Cardiac fibroblast (primary cell): ENCODE measurements around the gene CLDN3.

ENCODE experiments used
- DNase-seq, 2 donors: peaks; one replicate each; pipeline versions ENCODE4 v3.0.0 to v3.0.0-alpha.2; 2010; ENCODE audit warnings: low read depth in 2 of 2
- H3K4me3 ChIP-seq, 2 donors: replicated peaks in 1 of 2; 1 replicate in 1 of 2; 2 replicates in 1 of 2; pipeline ENCODE4 v1.5.1; 2011; ENCODE audit warnings: low read depth in 2 of 2, low read length in 2 of 2, mild to moderate bottlenecking in 2 of 2, moderate library complexity in 1 of 2
- TF ChIP-seq, protein P1 (sequence below): IDR thresholded peaks from one replicate; pipeline ENCODE4 v1.5.1; 2011; ENCODE audit warnings: low read depth, mild to moderate bottlenecking, low read length, inconsistent platforms

Gene CLDN3

GRCh38 chr7:73769481-73770001, 529 bp downstream of the CLDN3 start:
- H3K4me3 ChIP-seq: no peak overlapping the region

GRCh38 chr7:73768641-73769480, 1.2 kb downstream of the CLDN3 start:
- peak overlapping the region in 1 of 2 donors; percentile 8 for H3K4me3 ChIP-seq

More at GRCh38 chr7:73769481-73770001, 529 bp downstream of the CLDN3 start:
- TF ChIP-seq, protein P1, sequence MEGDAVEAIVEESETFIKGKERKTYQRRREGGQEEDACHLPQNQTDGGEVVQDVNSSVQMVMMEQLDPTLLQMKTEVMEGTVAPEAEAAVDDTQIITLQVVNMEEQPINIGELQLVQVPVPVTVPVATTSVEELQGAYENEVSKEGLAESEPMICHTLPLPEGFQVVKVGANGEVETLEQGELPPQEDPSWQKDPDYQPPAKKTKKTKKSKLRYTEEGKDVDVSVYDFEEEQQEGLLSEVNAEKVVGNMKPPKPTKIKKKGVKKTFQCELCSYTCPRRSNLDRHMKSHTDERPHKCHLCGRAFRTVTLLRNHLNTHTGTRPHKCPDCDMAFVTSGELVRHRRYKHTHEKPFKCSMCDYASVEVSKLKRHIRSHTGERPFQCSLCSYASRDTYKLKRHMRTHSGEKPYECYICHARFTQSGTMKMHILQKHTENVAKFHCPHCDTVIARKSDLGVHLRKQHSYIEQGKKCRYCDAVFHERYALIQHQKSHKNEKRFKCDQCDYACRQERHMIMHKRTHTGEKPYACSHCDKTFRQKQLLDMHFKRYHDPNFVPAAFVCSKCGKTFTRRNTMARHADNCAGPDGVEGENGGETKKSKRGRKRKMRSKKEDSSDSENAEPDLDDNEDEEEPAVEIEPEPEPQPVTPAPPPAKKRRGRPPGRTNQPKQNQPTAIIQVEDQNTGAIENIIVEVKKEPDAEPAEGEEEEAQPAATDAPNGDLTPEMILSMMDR: no peak
- DNase-seq: peak in 1 of 2 donors; percentile 2

GRCh38 chr7:73766556-73767229, 3.4 kb downstream of the CLDN3 start:
- H3K4me3 ChIP-seq: no peak overlapping the region
- TF ChIP-seq, protein P1: no peak
- DNase-seq: no peak

More at GRCh38 chr7:73768641-73769480, 1.2 kb downstream of the CLDN3 start:
- no peak for DNase-seq
- TF ChIP-seq, protein P1: no peak

- no peak for DNase-seq
These were observed 7.4 kb downstream of the CLDN3 start for GRCh38 chr7:73762659-73762999.

DNA sequence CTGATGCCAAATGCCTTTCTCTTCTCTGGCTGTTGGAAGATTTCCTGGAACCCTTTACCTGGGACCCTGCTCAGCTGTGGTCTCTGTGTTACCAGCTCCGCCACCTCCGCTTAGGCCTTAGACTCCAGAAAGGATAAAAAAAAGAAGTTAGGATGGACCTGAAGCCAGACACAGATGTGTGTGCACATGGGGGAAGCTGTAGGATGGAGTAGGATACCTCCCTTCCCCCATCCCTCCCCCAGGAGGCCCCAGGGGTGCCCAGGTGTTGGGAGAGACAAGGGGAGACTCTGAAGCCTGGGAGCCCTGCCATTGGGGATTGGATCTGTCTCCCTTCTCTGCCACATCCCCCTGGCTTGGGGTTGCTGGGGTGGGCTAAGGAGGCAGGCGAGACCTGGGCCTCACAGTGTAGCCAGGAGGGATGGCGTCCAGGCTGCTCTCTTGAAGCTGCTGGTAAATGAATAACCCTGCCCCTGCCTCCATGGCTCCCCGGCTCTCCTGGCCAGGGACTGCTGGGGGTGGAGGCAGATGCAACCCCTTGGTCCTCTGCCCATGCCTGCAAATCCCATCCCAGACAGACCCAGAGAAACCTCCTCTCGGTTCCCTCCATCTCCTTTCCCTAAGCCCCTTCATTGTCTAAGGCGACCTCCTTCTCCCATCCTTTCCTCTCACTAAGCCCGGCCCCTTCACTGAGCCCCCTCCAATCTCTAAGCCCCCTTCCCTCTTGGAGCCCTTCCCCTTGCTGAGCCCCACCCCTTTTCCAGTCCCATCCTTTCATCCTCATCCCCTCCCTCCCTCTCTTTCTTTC, 8.0 kb downstream of the CLDN3 start:
- no peak overlapping the region for H3K4me3 ChIP-seq
- TF ChIP-seq, protein P1: no peak
- DNase-seq: no peak

More at GRCh38 chr7:73762659-73762999, 7.4 kb downstream of the CLDN3 start:
- H3K4me3 ChIP-seq: no peak overlapping the region
- TF ChIP-seq, protein P1: no peak

DNA sequence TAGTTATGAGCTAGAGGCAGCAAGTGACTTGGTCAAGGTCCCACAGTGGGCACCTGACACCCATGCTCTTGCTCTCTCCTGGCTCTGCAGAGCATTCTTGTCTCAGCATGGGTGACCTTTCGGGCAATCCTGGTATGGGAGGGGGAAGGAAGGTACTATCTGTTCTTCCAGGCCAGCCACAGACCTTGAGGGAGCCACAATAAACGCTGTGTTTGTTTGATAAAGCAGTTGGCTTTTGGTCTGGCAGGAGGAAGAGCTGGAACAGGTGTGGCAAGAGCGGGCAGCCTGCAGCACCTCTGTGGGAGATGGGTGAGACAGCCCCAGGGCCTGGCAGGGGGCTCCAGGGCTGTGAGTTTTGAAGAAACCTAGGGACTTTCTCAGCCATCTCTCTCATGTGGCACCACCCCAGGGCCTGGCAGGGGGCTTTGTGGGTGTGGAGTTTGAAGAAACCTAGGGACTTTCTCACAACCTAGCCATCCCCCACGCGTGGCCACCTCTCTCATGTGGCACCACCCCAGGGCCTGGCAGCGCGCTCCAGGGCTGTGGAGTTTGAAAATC, 11.4 kb downstream of the CLDN3 start:
- no peak overlapping the region for H3K4me3 ChIP-seq
- DNase-seq: no peak
- TF ChIP-seq, protein P1: no peak
